ENCODE measurements around the gene ARPC2. TPM values are rescaled to one million over a fixed set of nuclear protein-coding genes. Genes with fewer than 3 reads are reported as not detected.

Gene ARPC2
- total RNA-seq, 2 donors from 2014 or later: 182 to 207 TPM

GRCh38 chr2:218245214-218245613 is 28.2 kb downstream of the ARPC2 start:
- intact Hi-C loops (cut with DNase I): no loop called here
- H3K36me3 ChIP-seq: peaks cover 21 to 23% of the 10 kb centered on the region in 2 donors
- H3K4me1 ChIP-seq (replicated peaks): no peaks in the 10 kb centered on the region
- WGBS: 69% methylated on average over 5 of the region's 5 CpGs
- no peaks in the 10 kb centered on the region for H3K27me3 ChIP-seq (replicated peaks; ENCODE audit: insufficient read depth)
- TF ChIP-seq, protein P1, sequence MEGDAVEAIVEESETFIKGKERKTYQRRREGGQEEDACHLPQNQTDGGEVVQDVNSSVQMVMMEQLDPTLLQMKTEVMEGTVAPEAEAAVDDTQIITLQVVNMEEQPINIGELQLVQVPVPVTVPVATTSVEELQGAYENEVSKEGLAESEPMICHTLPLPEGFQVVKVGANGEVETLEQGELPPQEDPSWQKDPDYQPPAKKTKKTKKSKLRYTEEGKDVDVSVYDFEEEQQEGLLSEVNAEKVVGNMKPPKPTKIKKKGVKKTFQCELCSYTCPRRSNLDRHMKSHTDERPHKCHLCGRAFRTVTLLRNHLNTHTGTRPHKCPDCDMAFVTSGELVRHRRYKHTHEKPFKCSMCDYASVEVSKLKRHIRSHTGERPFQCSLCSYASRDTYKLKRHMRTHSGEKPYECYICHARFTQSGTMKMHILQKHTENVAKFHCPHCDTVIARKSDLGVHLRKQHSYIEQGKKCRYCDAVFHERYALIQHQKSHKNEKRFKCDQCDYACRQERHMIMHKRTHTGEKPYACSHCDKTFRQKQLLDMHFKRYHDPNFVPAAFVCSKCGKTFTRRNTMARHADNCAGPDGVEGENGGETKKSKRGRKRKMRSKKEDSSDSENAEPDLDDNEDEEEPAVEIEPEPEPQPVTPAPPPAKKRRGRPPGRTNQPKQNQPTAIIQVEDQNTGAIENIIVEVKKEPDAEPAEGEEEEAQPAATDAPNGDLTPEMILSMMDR (IDR thresholded peaks at IDR 0.05): no peak
- no peak for TF ChIP-seq POLR2A (IDR thresholded peaks at IDR 0.05)
- no peak for TF ChIP-seq POLR2AphosphoS5 (IDR thresholded peaks at IDR 0.05)
- no peaks in the 10 kb centered on the region for H3K9me3 ChIP-seq
- H3K4me3 ChIP-seq: no peak overlapping the region
- no peak overlapping the region for H3K27ac ChIP-seq
- DNase-seq (ENCODE audit: low spot score): no peak

DNA sequence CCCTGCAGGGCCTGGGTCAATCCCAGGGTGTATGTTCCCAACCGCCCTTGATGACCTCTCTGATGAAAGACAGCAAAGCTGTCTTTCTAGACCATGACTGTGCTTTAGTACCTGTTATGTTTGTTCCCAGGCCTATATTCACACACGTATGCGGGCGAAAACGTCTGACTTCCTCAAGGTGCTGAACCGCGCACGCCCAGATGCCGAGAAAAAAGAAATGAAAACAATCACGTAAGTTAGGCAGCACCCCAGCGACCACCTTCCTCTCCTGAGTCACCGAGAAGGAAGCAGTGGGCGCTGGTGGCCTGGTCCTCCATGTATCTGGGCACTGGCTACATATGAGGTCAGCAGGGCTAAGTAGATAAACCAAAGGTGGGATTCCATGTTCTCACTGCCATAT is 32.7 kb downstream of the ARPC2 start:
- Histone ChIP-seq H3K36me3 (peaks cover 24 to 46% of the 10 kb centered on the region in 2 donors), H3K27me3 (replicated peaks; ENCODE audit: insufficient read depth) (no peaks in the 10 kb centered on the region), H3K9me3 (no peaks in the 10 kb centered on the region), H3K4me3 (no peak overlapping the region), H3K27ac (no peak overlapping the region), H3K4me1 (replicated peaks) (no peaks in the 10 kb centered on the region)
- TF ChIP-seq POLR2AphosphoS5 (IDR thresholded peaks at IDR 0.05): no peak
- no peak for TF ChIP-seq POLR2A (IDR thresholded peaks at IDR 0.05)
- TF ChIP-seq, protein P1 (IDR thresholded peaks at IDR 0.05): no peak
- 97% methylated on average over 13 of the region's 13 CpGs for WGBS
- no peak for DNase-seq (ENCODE audit: low spot score)
- intact Hi-C loops (cut with DNase I): no loop called here

- TF ChIP-seq, protein P1 (IDR thresholded peaks at IDR 0.05): no peak
- TF ChIP-seq POLR2AphosphoS5 (IDR thresholded peaks at IDR 0.05) (no peak), POLR2A (IDR thresholded peaks at IDR 0.05) (no peak)
- intact Hi-C loops (cut with DNase I): no loop called here
- no peaks in the 10 kb centered on the region for H3K4me1 ChIP-seq (replicated peaks)
- H3K9me3 ChIP-seq: no peaks in the 10 kb centered on the region
- no peak overlapping the region for H3K27ac ChIP-seq
- no peak for DNase-seq (ENCODE audit: low spot score)
- H3K36me3 ChIP-seq: peaks cover 21 to 36% of the 10 kb centered on the region in 2 donors
- 66% methylated on average over 7 of the region's 7 CpGs for WGBS
- H3K27me3 ChIP-seq (replicated peaks; ENCODE audit: insufficient read depth): no peaks in the 10 kb centered on the region
- H3K4me3 ChIP-seq: no peak overlapping the region
Observed at GRCh38 chr2:218252509-218253231, 35.7 kb downstream of the ARPC2 start.

DNA sequence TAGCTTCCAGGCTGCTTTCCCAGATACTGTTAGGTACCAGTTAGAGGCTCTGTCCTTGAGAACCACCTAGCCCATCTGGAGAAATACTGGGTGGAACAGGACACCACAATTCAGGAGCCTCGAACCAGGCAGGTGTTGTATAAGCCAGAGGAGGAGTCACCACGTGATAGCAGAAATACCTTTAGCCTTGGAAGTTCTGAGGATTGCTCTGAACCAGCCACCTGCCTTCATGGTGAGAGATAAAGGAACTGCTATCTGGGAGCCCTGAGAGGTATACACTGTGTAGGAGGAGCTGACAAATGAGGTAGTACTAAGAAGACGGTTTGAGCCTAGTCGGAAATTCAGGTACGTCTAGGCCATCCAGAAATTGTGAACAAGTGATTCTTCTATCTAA is 36.2 kb downstream of the ARPC2 start:
- Histone ChIP-seq H3K4me3 (no peak overlapping the region), H3K27me3 (replicated peaks; ENCODE audit: insufficient read depth) (no peaks in the 10 kb centered on the region), H3K27ac (no peak overlapping the region), H3K4me1 (replicated peaks) (no peaks in the 10 kb centered on the region), H3K36me3 (peaks cover 21 to 36% of the 10 kb centered on the region in 2 donors), H3K9me3 (no peaks in the 10 kb centered on the region)
- WGBS: 80% methylated on average over 5 of the region's 5 CpGs
- intact Hi-C loops (cut with DNase I): no loop called here
- TF ChIP-seq, protein P1 (IDR thresholded peaks at IDR 0.05): no peak
- no peak for TF ChIP-seq POLR2AphosphoS5 (IDR thresholded peaks at IDR 0.05)
- no peak for DNase-seq (ENCODE audit: low spot score)

- Histone ChIP-seq H3K4me1 (replicated peaks) (no peaks in the 10 kb centered on the region), H3K36me3 (peaks cover 5 to 23% of the 10 kb centered on the region in 2 donors), H3K27me3 (replicated peaks; ENCODE audit: insufficient read depth) (no peaks in the 10 kb centered on the region), H3K4me3 (no peak overlapping the region), H3K27ac (no peak overlapping the region), H3K9me3 (no peaks in the 10 kb centered on the region)
- TF ChIP-seq POLR2A (IDR thresholded peaks at IDR 0.05) (no peak), POLR2AphosphoS5 (IDR thresholded peaks at IDR 0.05) (no peak)
- TF ChIP-seq, protein P1 (IDR thresholded peaks at IDR 0.05): no peak
- WGBS: 65% methylated on average over 6 of the region's 6 CpGs
- intact Hi-C loops (cut with DNase I): loop anchor here (5.0 kb wide), 1 partner anchor 68 kb away; no protein-coding TSS in a partner anchor
- no peak for DNase-seq (ENCODE audit: low spot score)
Observed at GRCh38 chr2:218255446-218255845, 38.5 kb downstream of the ARPC2 start.
